Keratinocyte (primary cell): ENCODE measurements around the gene INHA. TPM values are rescaled to one million over a fixed set of nuclear protein-coding genes. Genes with fewer than 3 reads are reported as not detected.

Source experiments
- DNase-seq: peaks from one replicate; pipeline ENCODE4 v3.0.0-alpha.2; 2011; ENCODE audit warnings: low read depth, missing footprints, low spot score
- FAIRE-seq: peaks from 2 replicates; lab custom pipeline; 2011; peaks lifted over from hg19 to GRCh38; lab: Jason Lieb, UNC
- H2AFZ ChIP-seq: 2 replicates; pipeline ENCODE4 v1.6.0; 2012; ENCODE audit warnings: low read length, control low read depth, inconsistent platforms; ENCODE audit not compliant: control insufficient read depth
- H3K27ac ChIP-seq: 2 replicates; pipeline ENCODE4 v1.5.1; 2011; ENCODE audit warnings: low read length; ENCODE audit not compliant: control insufficient read depth, insufficient read depth
- H3K27me3 ChIP-seq: 3 replicates; pipeline ENCODE4 v1.6.0; 2011; ENCODE audit warnings: low read length; ENCODE audit not compliant: control insufficient read depth, insufficient read depth; ENCODE audit errors: extremely low read depth
- H3K36me3 ChIP-seq, 2 experiments: 2 replicates in 1 of 2; 3 replicates in 1 of 2; pipeline ENCODE4 v1.5.1; 2011; ENCODE audit warnings: low read length in 2 of 2, mild to moderate bottlenecking in 1 of 2; ENCODE audit not compliant: control insufficient read depth in 2 of 2, insufficient read depth in 2 of 2; ENCODE audit errors: extremely low read depth in 1 of 2
- H3K4me1 ChIP-seq: 3 replicates; pipeline ENCODE4 v1.5.1; 2011; ENCODE audit warnings: low read length; ENCODE audit not compliant: control insufficient read depth, insufficient read depth; ENCODE audit errors: extremely low read depth
- H3K4me2 ChIP-seq: 3 replicates; pipeline ENCODE4 v1.6.0; 2011; ENCODE audit warnings: low read depth, low read length; ENCODE audit not compliant: control insufficient read depth, insufficient read depth; ENCODE audit errors: extremely low read depth
- H3K4me3 ChIP-seq, 3 experiments: fragments of 200-600 bp in 1 of 3; sonication (generic) in 1 of 3; 2 replicates in 2 of 3; 3 replicates in 1 of 3; pipeline ENCODE4 v1.5.1; 2011 to 2016; ENCODE audit warnings: low read length in 3 of 3, mild to moderate bottlenecking in 3 of 3, control low read depth in 2 of 3, inconsistent platforms in 1 of 3, low read depth in 1 of 3, mixed read lengths in 1 of 3, mixed run types in 1 of 3, moderate library complexity in 1 of 3; ENCODE audit not compliant: control insufficient read depth in 2 of 3, insufficient read depth in 2 of 3; ENCODE audit errors: extremely low read depth in 1 of 3
- H3K79me2 ChIP-seq: 2 replicates; pipeline ENCODE4 v1.6.0; 2012; ENCODE audit warnings: low read length; ENCODE audit not compliant: control insufficient read depth, insufficient read depth
- H3K9ac ChIP-seq: 3 replicates; pipeline ENCODE4 v1.6.0; 2011; ENCODE audit warnings: low read length; ENCODE audit not compliant: control insufficient read depth, insufficient read depth; ENCODE audit errors: extremely low read depth
- H3K9me1 ChIP-seq: 3 replicates; pipeline ENCODE4 v1.6.0; 2011; ENCODE audit warnings: low read length; ENCODE audit not compliant: control insufficient read depth, insufficient read depth; ENCODE audit errors: extremely low read depth
- H3K9me3 ChIP-seq: 2 replicates; pipeline ENCODE4 v1.5.1; 2012; ENCODE audit warnings: low read depth, low read length; ENCODE audit not compliant: control insufficient read depth
- H4K20me1 ChIP-seq: 3 replicates; pipeline ENCODE4 v1.6.0; 2011; ENCODE audit warnings: low read length; ENCODE audit not compliant: control insufficient read depth, insufficient read depth; ENCODE audit errors: extremely low read depth
- EZH2 ChIP-seq: IDR thresholded peaks from one replicate; pipeline ENCODE4 v1.6.1; 2012; ENCODE audit warnings: inconsistent platforms, mild to moderate bottlenecking, low read length, moderate library complexity
- dilution Hi-C: fragments of 300-500 bp; cut with MboI; formaldehyde crosslinking; loops from one replicate; pipeline ENCODE4 v1.7.0; 2020; ENCODE audit warnings: low sequenced_read_pairs; ENCODE audit not compliant: extremely low pct_ligation_motif_present
- polyA plus RNA-seq, 5 experiments: library from polyadenylated mRNA; depleted of rRNA in 3 of 5; stranded (reverse) in 3 of 5; stranded (forward) in 1 of 5; unstranded in 1 of 5; fragments of >200 nt; gene quantifications; 1 replicate in 1 of 5; 2 replicates in 3 of 5; 3 replicates in 1 of 5; pipeline versions ENCODE4 v1.2.1 to v1.2.3, GENCODE V29; 2011 to 2012; ENCODE audit warnings: missing spikeins in 2 of 5, low read depth in 1 of 5, low replicate concordance in 1 of 5
- TF ChIP-seq, protein P1 (sequence below), 3 experiments: IDR thresholded peaks in 1 of 3; conservative IDR thresholded peaks in 1 of 3; optimal IDR thresholded peaks in 1 of 3; 2 replicates in 2 of 3; 3 replicates in 1 of 3; pipeline versions ENCODE3 to v1.5.1; 2011; ENCODE audit warnings: low read length in 3 of 3, mild to moderate bottlenecking in 3 of 3, moderate library complexity in 2 of 3, control low read depth in 1 of 3, inconsistent platforms in 1 of 3; ENCODE audit not compliant: insufficient read depth in 2 of 3; ENCODE audit errors: extremely low read depth in 1 of 3

INHA gene
- polyA plus RNA-seq, 1 donor (not counting 4 experiments of a cell fraction or from before 2014, with no cell fraction given): 0.18 TPM

DNA sequence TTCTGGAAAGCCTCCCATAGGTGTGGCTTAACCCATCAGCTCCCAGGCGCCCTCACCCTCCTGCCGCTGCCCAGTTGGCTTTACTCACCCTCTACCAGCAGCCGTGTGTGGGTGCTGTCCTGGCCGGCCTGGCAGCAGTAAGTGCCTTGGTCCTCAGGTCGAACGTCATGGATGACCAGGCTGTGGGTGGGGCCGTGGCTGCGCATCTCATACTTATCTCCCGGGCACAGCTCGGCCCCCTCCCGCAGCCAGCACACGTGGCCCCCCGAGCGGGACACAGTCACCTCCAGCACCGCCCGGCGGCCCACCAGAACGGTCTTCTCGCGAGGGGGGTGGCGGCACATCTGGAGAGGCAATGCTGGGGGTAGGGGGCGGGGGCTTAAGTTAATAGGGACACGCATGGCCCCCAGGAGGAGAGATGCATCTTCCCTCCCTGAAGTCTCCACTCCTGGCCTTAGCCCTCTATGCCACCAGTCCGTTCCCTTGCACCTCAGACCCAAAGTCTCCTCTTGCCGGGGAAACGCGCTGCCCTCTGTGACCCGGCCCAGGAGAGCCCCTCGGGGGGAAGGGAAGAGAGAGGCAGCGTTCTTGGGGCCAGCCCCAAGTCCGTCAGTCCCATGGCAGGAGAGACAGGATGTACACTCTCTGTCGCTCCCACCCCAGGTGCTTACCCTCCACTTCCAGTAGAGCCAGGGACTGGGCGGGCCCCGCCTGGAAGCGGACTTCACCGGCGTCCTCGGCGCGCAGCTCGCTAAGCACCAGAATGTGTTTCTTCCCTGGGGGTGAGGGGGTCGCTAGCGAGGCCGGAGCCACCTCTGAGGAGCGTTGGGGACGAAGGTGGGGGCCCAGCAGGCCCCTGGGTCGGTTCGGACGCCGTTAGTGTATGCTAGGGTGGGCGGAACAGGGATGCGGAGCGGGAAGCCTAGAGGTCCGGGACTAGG, 20.4 kb upstream of the INHA start:
- DNase-seq: no peak
- H3K36me3 ChIP-seq: no peaks in the 10 kb centered on the region
- H3K27ac ChIP-seq: peak overlapping the region; percentile 36

DNA sequence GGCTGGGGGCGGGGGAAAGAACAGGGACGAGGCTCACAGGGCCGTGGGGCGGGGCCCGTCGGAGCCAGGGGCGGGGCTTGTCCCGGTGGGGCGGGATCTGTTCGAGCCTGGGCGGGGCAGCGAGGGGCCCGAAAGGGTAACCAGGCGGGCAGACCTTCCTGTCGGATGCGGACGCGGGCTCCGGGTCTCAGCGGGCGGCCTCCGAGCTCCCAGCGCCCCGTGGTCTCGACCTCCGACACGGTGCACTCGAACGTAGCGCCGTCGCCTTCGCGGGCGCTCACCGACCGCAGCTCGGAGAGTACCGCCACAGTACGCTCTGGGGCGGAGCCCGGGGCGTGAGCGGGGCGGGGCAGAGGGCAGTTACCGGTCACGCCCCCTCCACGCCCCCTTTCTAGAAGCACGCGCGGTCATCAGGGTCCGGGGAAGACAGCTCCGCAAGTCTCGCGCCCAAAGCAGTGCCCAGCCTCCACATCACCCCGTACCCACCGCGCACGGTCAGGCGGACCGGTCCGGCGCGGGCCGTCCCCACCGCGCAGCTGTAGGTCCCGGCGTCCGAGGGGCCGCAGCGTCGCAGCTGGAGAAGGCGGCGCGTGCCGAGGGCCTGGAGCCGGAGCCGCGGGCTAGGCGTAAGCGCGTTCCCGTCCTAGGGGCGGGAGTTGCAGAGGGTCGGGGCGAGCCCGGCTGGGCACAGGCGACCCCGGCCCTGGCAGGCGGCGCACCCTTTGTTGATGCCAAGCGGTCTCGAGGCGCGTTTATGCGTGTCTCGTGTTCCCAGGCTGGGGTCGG, 19.5 kb upstream of the INHA start:
- no peaks in the 10 kb centered on the region for H3K9me3 ChIP-seq
- no peaks in the 10 kb centered on the region for H3K4me1 ChIP-seq
- no peak for DNase-seq
- H3K27me3 ChIP-seq: peaks cover 9% of the 10 kb centered on the region
- H2AFZ ChIP-seq: peak overlapping the region; percentile 86
- peak overlapping the region; percentile 91 for H3K4me2 ChIP-seq
- dilution Hi-C loops: no loop called here
- H3K9ac ChIP-seq: peak overlapping the region; percentile 65
- peak overlapping the region; percentile 36 for H3K27ac ChIP-seq
- H4K20me1 ChIP-seq: no peaks in the 10 kb centered on the region
- no peak for TF ChIP-seq EZH2
- TF ChIP-seq, protein P1, sequence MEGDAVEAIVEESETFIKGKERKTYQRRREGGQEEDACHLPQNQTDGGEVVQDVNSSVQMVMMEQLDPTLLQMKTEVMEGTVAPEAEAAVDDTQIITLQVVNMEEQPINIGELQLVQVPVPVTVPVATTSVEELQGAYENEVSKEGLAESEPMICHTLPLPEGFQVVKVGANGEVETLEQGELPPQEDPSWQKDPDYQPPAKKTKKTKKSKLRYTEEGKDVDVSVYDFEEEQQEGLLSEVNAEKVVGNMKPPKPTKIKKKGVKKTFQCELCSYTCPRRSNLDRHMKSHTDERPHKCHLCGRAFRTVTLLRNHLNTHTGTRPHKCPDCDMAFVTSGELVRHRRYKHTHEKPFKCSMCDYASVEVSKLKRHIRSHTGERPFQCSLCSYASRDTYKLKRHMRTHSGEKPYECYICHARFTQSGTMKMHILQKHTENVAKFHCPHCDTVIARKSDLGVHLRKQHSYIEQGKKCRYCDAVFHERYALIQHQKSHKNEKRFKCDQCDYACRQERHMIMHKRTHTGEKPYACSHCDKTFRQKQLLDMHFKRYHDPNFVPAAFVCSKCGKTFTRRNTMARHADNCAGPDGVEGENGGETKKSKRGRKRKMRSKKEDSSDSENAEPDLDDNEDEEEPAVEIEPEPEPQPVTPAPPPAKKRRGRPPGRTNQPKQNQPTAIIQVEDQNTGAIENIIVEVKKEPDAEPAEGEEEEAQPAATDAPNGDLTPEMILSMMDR (optimal IDR thresholded peaks at IDR 0.05 in 1 of 3, IDR thresholded peaks at IDR 0.05 in 1 of 3, conservative IDR thresholded peaks at IDR 0.05 in 1 of 3; ENCODE audit: extremely low read depth in 1 of 3, insufficient read depth in 2 of 3, low read length in 3 of 3): no peak
- H3K36me3 ChIP-seq: no peaks in the 10 kb centered on the region
- no peak for FAIRE-seq
- H3K79me2 ChIP-seq: no peaks in the 10 kb centered on the region
- no peaks in the 10 kb centered on the region for H3K9me1 ChIP-seq
- peak overlapping the region; percentile 62 to 72 (median 69) for H3K4me3 ChIP-seq

More for the DNA sequence above, 20.4 kb upstream of the INHA start:
- H3K27me3 ChIP-seq: peaks cover 9% of the 10 kb centered on the region
- H3K4me1 ChIP-seq: no peaks in the 10 kb centered on the region
- no peaks in the 10 kb centered on the region for H4K20me1 ChIP-seq
- no peaks in the 10 kb centered on the region for H3K9me1 ChIP-seq
- dilution Hi-C loops: no loop called here
- peak overlapping the region; percentile 86 for H2AFZ ChIP-seq
- peak overlapping the region; percentile 65 for H3K9ac ChIP-seq
- H3K9me3 ChIP-seq: no peaks in the 10 kb centered on the region
- H3K4me3 ChIP-seq: peak overlapping the region; percentile 57 to 72 (median 62)
- peak overlapping the region; percentile 91 for H3K4me2 ChIP-seq
- FAIRE-seq: no peak
- TF ChIP-seq, protein P1 (optimal IDR thresholded peaks at IDR 0.05 in 1 of 3, IDR thresholded peaks at IDR 0.05 in 1 of 3, conservative IDR thresholded peaks at IDR 0.05 in 1 of 3; ENCODE audit: extremely low read depth in 1 of 3, insufficient read depth in 2 of 3, low read length in 3 of 3): no peak
- TF ChIP-seq EZH2: no peak
- H3K79me2 ChIP-seq: no peaks in the 10 kb centered on the region
